Activated naive CD8-positive, alpha-beta T cell treated with anti-CD3 and anti-CD28 coated beads, Interleukin-2, amount 50 U/mL, for 24 hours (primary cell): ENCODE measurements around the gene CORO2B.

Experiments
- ATAC-seq: fragments of 150-1000 bp; cut with Tn5 transposase; one replicate; pipeline ENCODE4 v1.10.0; 2021
- DNase-seq: peaks from one replicate; pipeline ENCODE4 v3.0.0; 2021
- H3K27ac Mint-ChIP-seq: one replicate; pipeline ENCODE4 v1.8.0; 2021; ENCODE audit warnings: mild to moderate bottlenecking, mixed read lengths
- H3K27me3 Mint-ChIP-seq: one replicate; pipeline ENCODE4 v1.8.0; 2021; ENCODE audit warnings: mixed read lengths
- H3K36me3 Mint-ChIP-seq: one replicate; pipeline ENCODE4 v1.8.0; 2021; ENCODE audit warnings: low read depth, mixed read lengths
- H3K4me1 Mint-ChIP-seq: one replicate; pipeline ENCODE4 v1.8.0; 2021; ENCODE audit warnings: mixed read lengths
- H3K4me3 Mint-ChIP-seq: one replicate; pipeline ENCODE4 v1.8.0; 2021; ENCODE audit warnings: mild to moderate bottlenecking, moderate library complexity, mixed read lengths
- H3K9me3 Mint-ChIP-seq: one replicate; pipeline ENCODE4 v1.8.0; 2021; ENCODE audit warnings: mixed read lengths

CORO2B gene

DNA sequence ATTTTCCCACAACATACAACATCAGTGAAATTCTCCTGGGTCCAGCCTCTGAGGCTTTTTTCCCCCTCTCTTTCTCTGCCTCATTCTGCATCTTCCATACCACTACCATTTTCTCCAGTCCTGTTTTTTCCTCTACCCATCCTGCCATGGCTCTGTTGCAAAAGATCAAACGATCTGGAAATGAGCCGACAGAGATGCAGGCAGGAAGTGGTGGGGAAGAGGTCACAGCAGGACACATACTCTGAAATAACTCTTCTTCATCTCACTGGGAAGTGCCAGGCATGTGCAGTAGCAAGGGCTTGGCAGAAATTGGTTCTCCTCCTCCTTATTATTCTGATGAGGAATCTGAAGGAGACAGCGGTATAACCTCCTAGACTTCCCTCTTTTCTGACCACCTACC lies 114.3 kb downstream of the CORO2B start:
- Mint-ChIP-seq H3K27me3 (no peaks in the 10 kb centered on the region), H3K9me3 (no peaks in the 10 kb centered on the region), H3K4me1 (peaks cover 6% of the 10 kb centered on the region), H3K27ac (no peak overlapping the region), H3K36me3 (no peaks in the 10 kb centered on the region), H3K4me3 (no peak overlapping the region)
- ATAC-seq (no peak), DNase-seq (no peak)

DNA sequence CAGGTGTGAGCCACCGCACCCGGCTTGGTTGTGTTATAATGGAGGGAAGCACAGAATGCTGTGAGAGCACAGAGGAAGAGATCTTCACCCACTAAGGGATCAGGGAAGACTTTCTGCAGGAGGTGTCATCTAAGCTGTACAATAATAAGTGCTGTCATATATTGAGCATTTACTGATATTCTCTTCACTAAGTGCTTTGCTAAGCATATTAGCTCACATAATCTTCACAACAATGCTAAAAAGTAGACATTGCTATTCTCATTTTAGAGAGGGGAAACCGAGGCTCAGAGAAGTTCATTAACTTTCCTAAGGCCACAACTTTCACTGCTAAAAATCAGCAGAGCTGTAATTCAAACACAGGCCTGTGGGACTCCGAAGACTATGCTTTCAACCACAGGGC lies 115.3 kb downstream of the CORO2B start:
- no peak overlapping the region for H3K27ac Mint-ChIP-seq
- H3K27me3 Mint-ChIP-seq = no peaks in the 10 kb centered on the region
- no peak for ATAC-seq
- no peak overlapping the region for H3K4me3 Mint-ChIP-seq
- no peak for DNase-seq
- H3K36me3 Mint-ChIP-seq = no peaks in the 10 kb centered on the region
- peaks cover 6% of the 10 kb centered on the region for H3K4me1 Mint-ChIP-seq
- H3K9me3 Mint-ChIP-seq = no peaks in the 10 kb centered on the region

DNA sequence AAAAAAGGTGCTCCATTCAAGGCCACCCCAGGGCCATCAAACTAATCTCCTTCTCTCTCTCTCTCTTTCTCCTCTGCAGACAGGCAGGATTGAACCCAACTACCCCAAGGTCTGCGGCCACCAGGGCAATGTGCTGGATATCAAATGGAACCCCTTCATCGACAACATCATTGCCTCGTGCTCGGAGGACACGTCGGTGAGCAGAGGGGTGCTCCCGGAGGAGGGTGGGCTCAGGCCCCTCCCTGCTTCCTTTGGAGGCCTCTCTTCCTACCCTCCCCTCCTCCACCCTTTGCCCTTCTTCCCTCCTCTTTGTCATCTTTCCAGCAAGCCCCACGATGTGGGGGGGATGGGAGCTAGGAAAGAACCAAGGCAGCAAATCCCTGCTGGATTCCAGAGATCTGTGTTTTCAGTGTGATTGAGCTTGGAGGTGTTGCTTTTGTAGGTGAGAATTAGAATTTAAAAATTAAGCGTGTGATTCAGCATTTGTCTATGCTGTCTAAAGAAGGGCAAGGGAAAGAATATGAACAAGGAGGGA lies 116.3 kb downstream of the CORO2B start:
- Mint-ChIP-seq H3K27ac (no peak overlapping the region), H3K9me3 (no peaks in the 10 kb centered on the region), H3K27me3 (no peaks in the 10 kb centered on the region), H3K4me3 (no peak overlapping the region), H3K4me1 (peaks cover 6% of the 10 kb centered on the region), H3K36me3 (no peaks in the 10 kb centered on the region)
- ATAC-seq (no peak), DNase-seq (no peak)

DNA sequence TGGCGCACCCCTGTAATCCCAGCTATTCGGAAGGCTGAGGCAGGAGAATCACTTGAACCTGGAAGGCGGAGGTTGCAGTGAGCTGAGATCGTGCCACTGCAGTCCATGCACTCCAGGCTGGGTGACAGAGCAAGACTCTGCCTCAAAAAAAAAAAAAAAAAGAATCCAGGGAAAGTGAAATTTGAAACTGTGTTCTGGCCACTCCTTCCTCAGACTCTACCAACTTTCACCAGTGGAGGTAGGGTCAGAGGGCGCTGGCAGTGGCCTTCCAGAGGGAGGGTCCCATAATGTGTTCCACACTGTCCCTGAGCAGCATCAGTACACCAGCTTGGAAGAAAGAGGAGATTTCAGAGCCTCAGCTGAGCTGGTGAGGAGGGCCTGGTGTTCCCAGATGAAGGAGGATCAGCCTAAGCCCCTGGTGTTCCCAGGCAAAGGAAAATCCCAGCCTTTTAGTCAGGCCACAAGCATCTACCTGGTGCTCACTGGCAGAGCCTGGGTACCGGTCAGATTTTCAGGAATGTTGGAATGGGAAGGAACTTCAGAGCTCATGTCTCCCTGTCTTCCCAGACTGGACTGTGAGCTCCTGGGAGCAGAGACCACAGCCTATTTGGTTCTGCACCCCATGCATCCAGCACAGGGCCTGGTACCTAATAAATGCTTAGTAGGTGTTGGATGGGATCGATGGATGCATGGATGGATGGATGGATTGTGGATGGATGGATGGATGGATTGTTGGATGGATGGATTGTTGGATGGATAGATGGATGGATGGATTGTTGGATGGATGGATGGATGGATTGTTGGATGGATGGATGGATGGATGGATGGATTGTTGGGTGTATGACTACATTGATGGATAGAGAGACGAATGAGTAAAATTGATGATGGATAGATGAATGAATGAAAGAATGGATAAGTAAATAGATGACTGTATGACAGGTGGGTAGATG lies 117.9 kb downstream of the CORO2B start:
- H3K27me3 Mint-ChIP-seq = no peaks in the 10 kb centered on the region
- no peaks in the 10 kb centered on the region for H3K36me3 Mint-ChIP-seq
- no peaks in the 10 kb centered on the region for H3K9me3 Mint-ChIP-seq
- no peak for DNase-seq
- peaks cover 6% of the 10 kb centered on the region for H3K4me1 Mint-ChIP-seq
- ATAC-seq = no peak
- H3K4me3 Mint-ChIP-seq = no peak overlapping the region
- no peak overlapping the region for H3K27ac Mint-ChIP-seq

DNA sequence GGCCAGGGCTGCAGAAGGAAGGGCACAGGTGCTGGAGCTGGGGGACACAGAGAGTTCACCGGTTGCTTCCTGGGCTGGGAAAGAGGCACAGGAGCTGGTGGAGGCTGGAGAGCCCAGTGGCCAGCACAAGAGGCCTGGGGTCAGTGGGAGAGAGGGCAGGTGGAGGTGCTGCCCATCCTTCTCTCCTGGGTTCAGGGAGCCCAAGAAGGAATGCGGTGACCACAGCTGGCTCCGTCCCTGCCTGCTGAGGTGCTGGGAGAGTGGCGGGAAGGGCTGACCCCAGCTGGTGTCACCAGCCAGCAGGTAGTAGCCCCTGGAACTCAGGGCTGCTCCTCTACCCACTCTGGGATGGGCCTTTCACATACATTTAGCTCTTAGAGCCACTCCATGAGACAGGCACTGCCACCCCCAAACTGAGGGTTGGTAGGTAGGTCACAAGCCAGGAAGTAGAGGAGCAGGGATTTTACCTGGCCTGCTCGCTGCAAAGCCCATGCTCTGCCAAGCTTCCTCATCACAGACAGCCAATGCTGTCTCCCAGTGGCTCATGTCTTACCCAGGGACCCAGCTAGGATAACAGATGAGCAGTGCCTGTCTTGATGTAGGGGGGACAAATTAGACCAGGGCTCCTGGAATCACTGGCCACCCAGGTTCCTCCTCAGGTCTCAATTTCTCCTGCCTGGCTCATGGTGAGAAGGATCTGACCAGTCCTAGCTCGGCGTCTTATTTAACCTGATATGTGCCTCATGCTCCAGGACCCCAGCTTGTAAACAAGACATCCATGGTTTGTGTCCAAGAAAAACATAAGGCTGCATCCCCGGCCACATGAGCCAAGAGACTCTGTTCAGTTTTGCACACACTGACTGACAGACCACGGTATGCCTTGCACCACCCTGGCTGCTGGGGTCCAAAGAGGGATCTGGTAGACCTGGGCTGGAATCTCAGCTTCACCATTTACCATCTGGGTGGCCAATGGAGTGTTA lies 119.2 kb downstream of the CORO2B start:
- DNase-seq (no peak), ATAC-seq (no peak)
- Mint-ChIP-seq H3K27ac (no peak overlapping the region), H3K9me3 (no peaks in the 10 kb centered on the region), H3K36me3 (no peaks in the 10 kb centered on the region), H3K4me3 (no peak overlapping the region), H3K27me3 (no peaks in the 10 kb centered on the region), H3K4me1 (peaks cover 4% of the 10 kb centered on the region)

DNA sequence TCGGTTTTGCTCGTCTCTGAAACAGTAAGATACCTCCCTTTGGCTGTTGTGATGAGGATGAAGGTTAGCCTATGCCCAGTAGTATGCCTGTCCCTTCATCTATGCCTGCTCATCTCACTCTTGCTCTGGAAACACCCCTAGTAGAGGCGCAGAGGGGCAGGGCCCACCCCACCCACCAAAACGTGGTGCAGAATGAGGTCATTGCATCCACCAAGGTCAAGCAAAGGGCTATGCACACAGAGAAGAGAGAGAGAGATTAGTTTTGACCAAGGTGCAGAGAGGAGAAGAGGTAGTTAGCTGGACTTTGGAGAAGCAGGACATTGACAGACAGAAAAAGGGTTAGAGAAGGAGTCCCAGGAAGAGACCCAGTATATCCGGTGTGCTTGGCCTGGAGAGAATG lies 119.9 kb downstream of the CORO2B start:
- Mint-ChIP-seq H3K27me3 (no peaks in the 10 kb centered on the region), H3K36me3 (no peaks in the 10 kb centered on the region), H3K4me3 (no peak overlapping the region), H3K4me1 (no peaks in the 10 kb centered on the region), H3K27ac (no peak overlapping the region), H3K9me3 (no peaks in the 10 kb centered on the region)
- ATAC-seq (no peak), DNase-seq (no peak)

DNA sequence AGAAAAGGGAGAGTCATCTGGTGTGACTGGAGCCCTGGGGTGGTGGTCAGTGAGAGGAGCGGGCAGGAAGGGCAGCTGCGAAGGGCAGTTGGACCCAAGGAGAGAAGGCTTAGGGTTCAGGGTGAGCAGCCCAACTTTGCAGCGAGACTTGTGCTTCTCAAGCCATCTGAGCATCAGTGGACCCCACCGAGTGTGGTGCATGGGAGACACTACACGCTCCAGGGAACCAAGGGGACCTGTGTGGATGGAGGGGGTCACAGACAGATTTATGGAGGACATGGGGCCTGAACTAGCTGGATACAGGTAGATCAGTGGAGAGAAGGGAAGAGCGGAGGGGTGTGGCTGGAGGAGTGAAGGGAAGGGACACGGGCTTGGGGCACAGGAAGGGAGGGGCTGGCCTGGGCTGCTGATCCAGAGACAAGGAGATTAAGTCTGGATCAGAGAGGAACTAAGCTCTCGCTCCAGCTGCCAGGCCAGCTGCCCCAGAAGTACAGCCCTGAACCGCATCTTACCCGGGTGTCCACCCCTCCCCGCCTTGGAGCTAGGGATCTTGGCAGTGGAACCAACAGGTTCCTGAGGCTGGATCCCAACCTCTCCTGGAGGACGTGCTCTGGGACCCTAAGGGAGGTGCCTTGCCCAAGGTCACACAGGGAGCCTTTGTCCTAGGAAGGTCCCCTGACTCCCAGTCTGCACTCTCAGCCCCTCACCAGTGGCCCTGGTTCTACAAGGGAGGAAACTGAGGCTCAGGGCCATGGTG lies 120.5 kb downstream of the CORO2B start:
- H3K36me3 Mint-ChIP-seq = no peaks in the 10 kb centered on the region
- H3K4me1 Mint-ChIP-seq = no peaks in the 10 kb centered on the region
- ATAC-seq (no peak), DNase-seq (no peak)
- H3K9me3 Mint-ChIP-seq = no peaks in the 10 kb centered on the region
- no peaks in the 10 kb centered on the region for H3K27me3 Mint-ChIP-seq
- H3K4me3 Mint-ChIP-seq = no peak overlapping the region
- H3K27ac Mint-ChIP-seq = no peak overlapping the region

DNA sequence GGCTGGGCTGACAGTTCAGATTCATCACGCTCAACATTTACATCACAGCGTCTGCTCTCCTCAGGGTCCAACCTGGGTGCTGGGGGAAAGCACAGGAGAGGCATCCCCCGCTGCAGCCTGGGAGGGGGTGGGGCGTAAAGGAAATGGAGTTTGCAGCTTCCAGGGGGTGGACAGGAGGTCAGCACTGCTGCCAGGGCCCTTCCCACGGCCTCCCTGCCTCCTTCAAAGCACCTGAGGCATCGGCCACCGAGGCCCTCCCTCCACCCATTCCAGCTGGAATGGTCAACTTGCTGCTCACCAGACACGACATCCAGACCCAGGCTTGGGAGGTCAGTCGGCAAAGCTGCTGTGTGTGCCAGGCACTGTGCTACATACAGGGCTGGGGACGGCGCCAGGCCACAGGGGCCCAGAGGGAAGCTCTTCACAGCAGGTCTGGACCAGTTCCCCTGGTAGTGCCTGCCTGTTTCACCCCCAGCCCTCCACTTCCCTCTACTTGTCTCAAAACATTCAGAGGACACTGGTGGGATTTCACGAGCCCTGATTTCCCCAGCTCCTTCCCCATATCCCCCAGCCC lies 121.2 kb downstream of the CORO2B start:
- Mint-ChIP-seq H3K27ac (no peak overlapping the region), H3K4me3 (no peak overlapping the region)
- no peak for ATAC-seq

DNA sequence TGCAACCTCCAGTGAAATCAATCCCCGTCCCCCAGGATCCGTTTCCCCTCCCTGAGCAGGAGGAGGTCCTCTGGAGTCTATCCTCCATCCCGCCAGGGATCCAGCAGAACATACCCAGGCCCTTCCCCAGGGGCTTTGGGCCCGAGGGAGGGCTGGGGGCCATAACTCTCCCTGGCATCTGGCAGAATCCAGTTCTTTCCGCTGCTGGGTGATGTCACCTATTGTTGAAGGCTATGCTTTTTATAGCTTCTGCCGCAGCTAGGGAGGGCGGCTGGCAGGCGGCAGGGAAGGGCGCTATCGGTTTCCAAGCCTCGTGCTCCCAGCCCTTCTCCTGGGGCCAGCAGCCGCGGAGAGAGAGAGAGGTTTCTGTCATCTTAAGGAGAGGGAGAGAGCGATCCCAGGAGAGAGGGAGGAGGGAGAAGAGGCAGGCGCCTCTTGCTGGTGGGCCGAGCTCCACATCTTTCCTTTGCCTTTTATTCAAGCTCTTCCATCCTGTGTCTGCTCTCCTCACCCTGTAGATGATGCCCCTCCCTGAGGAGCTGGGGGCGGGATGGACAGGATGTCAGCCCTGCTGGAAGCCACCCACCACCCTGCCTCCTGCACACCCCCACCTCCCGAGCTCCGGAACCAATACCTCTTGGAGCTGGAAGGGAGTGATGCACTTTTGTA lies 121.8 kb downstream of the CORO2B start:
- H3K27ac Mint-ChIP-seq = no peak overlapping the region
- ATAC-seq = no peak
- no peaks in the 10 kb centered on the region for H3K4me1 Mint-ChIP-seq
- H3K36me3 Mint-ChIP-seq = no peaks in the 10 kb centered on the region
- no peak overlapping the region for H3K4me3 Mint-ChIP-seq
- no peaks in the 10 kb centered on the region for H3K9me3 Mint-ChIP-seq
- DNase-seq = no peak
- H3K27me3 Mint-ChIP-seq = peaks cover 2% of the 10 kb centered on the region

More for the DNA sequence above, 121.2 kb downstream of the CORO2B start:
- Mint-ChIP-seq H3K36me3 (no peaks in the 10 kb centered on the region), H3K27me3 (peaks cover 1% of the 10 kb centered on the region), H3K9me3 (no peaks in the 10 kb centered on the region), H3K4me1 (no peaks in the 10 kb centered on the region)
- no peak for DNase-seq

DNA sequence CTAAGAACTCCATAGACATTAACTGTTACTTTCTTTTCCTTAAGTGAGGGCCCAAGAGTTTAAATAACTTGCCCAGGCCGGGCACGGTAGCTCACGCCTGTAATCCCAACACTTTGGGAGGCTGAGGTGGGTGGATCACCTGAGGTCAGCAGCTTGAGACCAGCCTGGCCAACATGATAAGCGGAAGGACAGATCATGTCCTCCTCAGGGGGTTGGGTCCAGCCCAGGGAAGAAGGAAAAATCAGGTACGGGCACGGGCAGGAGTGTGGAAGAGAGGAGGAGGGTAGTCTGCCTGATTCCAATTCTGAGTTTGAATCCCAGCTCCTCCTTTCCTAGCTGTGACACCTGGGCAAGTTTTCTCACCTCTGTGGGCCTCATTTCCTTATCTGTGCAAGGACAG lies 123.1 kb downstream of the CORO2B start:
- no peak for ATAC-seq
- Mint-ChIP-seq H3K36me3 (no peaks in the 10 kb centered on the region), H3K4me1 (no peaks in the 10 kb centered on the region), H3K27ac (no peak overlapping the region), H3K27me3 (peaks cover 9% of the 10 kb centered on the region), H3K9me3 (no peaks in the 10 kb centered on the region), H3K4me3 (no peak overlapping the region)
- no peak for DNase-seq

DNA sequence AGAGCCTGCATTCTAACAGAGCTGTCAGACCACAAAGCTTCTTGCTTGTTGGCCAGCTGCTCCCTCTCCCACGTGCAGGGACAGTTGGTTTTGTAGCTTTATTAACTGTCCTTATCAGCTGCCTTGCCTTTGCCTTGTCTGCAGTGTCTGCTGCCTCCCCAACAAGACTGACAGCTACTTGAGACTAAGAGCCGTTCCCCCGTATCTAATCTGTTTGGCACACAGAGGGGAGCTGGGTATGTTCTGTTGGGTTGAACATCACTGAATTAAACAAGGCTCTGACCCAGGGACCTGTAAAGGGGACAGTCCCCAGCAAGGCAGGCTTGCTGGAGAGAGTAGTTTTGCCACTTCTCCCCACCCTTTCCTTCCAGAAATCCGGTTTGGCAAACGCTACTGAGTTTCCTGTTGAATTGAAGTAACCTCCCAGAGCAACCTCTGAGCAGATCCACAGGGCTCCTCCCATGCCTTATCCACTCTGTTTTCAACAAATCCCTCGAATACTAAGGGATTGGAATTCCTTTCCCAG lies 125.8 kb downstream of the CORO2B start:
- no peak overlapping the region for H3K4me3 Mint-ChIP-seq
- ATAC-seq (no peak), DNase-seq (no peak)
- H3K36me3 Mint-ChIP-seq = no peaks in the 10 kb centered on the region
- H3K27ac Mint-ChIP-seq = no peak overlapping the region
- no peaks in the 10 kb centered on the region for H3K4me1 Mint-ChIP-seq
- H3K27me3 Mint-ChIP-seq = peaks cover 11% of the 10 kb centered on the region
- no peaks in the 10 kb centered on the region for H3K9me3 Mint-ChIP-seq

DNA sequence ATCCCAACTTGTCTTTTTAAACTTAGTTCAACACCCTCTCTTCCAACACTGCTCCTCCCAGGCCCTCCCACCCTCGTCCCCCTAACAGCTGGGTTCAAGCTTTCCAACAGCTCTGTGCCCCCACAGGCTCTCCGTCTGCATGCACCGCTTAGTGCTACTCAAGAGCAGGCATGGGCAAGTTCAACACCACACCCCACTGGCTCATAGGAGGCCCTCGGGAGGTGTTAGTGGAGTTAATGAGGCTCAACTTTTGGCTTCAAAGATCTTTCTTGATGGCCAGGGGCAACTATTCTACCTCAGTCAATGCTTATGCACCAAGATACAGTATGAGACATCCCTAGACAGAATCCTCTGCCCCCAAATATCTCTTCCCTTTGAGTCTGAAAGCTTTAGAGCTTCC lies 127.5 kb downstream of the CORO2B start:
- Mint-ChIP-seq H3K36me3 (no peaks in the 10 kb centered on the region), H3K9me3 (no peaks in the 10 kb centered on the region), H3K4me1 (no peaks in the 10 kb centered on the region), H3K4me3 (no peak overlapping the region), H3K27me3 (peaks cover 11% of the 10 kb centered on the region), H3K27ac (no peak overlapping the region)
- DNase-seq (no peak), ATAC-seq (no peak)

DNA sequence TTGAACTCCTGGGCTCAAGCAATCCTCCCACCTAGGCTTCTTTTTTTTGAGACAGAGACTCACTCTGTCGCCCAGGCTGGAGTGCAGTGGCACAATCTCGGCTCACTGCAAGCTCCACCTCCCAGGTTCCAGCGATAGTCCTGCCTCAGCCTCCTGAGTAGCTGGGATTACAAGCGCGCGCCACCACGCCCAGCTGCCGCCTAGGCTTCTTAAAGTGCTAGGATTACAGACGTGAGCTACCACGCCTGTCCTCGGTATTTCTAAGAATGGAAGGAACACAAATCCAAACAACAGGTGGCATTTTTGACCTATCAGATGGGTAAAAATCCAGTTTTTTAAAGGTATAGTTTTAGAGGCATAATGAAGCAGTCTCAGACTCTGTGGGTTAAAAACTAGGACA lies 128.1 kb downstream of the CORO2B start:
- H3K27ac Mint-ChIP-seq = no peak overlapping the region
- H3K36me3 Mint-ChIP-seq = no peaks in the 10 kb centered on the region
- H3K27me3 Mint-ChIP-seq = peaks cover 11% of the 10 kb centered on the region
- DNase-seq (no peak), ATAC-seq (no peak)
- H3K9me3 Mint-ChIP-seq = no peaks in the 10 kb centered on the region
- no peak overlapping the region for H3K4me3 Mint-ChIP-seq
- no peaks in the 10 kb centered on the region for H3K4me1 Mint-ChIP-seq
